SH-SY5Y (cell line): Measurements from ENCODE around the gene ARL2BP.

Experiments
- GATA2 ChIP-seq: IDR thresholded peaks from 2 replicates; pipeline ENCODE4 v1.6.1; 2011; ENCODE audit warnings: mild to moderate bottlenecking, low read depth, low read length
- GATA3 ChIP-seq: IDR thresholded peaks from 2 replicates; pipeline ENCODE4 v1.6.1; 2011; ENCODE audit warnings: low read depth, mild to moderate bottlenecking, low read length, moderate library complexity

DNA sequence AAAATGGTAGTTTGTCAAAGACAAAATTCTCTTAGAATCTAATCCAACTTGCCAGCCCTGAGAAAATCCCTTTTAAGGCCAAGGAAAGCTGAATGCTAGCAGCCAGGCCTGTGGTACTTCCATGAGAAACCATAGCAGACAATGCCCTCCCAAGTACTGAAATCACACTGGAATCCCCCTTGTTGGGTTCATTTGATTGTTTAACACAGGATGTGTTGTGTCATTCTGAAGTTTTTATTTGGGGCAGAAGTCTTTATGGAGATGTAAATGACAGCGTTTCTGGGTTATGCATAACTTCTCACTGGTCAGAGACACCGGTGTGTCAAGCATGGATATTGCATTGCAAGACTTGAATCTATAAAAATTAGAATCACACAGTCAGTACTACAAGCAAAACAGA lies 6.0 kb upstream of the ARL2BP start:
- TF ChIP-seq GATA2 (no peak), GATA3 (no peak)
